Upper lobe of right lung (tissue), 1 donor: ENCODE results near the gene PLXND1. TPM values are rescaled to one million over a fixed set of nuclear protein-coding genes. Genes with fewer than 3 reads are reported as not detected.
A peak's percentile ranks its signal among the peaks of the same experiment; 100 is the strongest.
"Not testable (repeated sequence)": the region's sequence is repeated elsewhere in the genome, so short reads cannot be mapped to it uniquely, and the experiment has no call there.

ENCODE experiments used
- ATAC-seq: fragments of 200-7000 bp; cut with Tn5 transposase; one replicate; pipeline ENCODE4 v1.9.1; 2020; ENCODE audit warnings: mild to moderate bottlenecking, moderate library complexity
- DNase-seq: peaks from one replicate; pipeline ENCODE4 v3.0.0-alpha.2; 2020
- H3K27ac ChIP-seq: fragments of 200-600 bp; one replicate; pipeline ENCODE4 v1.8.0; 2022
- H3K27me3 ChIP-seq: fragments of 200-600 bp; one replicate; pipeline ENCODE4 v1.8.0; 2022; ENCODE audit warnings: mild to moderate bottlenecking
- H3K36me3 ChIP-seq: fragments of 200-600 bp; one replicate; pipeline ENCODE4 v1.8.0; 2022
- H3K4me1 ChIP-seq: fragments of 200-600 bp; one replicate; pipeline ENCODE4 v1.8.0; 2022
- H3K4me3 ChIP-seq: fragments of 200-600 bp; one replicate; pipeline ENCODE4 v1.8.0; 2022; ENCODE audit warnings: mild to moderate bottlenecking
- H3K9me3 ChIP-seq: fragments of 200-600 bp; one replicate; pipeline ENCODE4 v1.8.0; 2022
- intact Hi-C: fragments of 100-400 bp; cut with DNase I; formaldehyde crosslinking; loops from one replicate; pipeline ENCODE4 v1.11.0; 2022
- total RNA-seq: library from RNA; stranded (reverse); fragmentation: NEBNext Ultra II Directional; extraction: Animal tissue kit (Norgen Biotek cat#: 25700); gene quantifications from one replicate; pipeline ENCODE4 v1.2.1, GENCODE V29; 2021
- TF ChIP-seq, protein P1 (sequence below): fragments of 200-600 bp; IDR thresholded peaks from one replicate; pipeline ENCODE4 v1.8.0; 2022; ENCODE audit warnings: antibody characterized with exemption
- donor health status: DM: no; HTN: yes; CAD: no; lungs with severe emphysema.

Gene PLXND1
- total RNA-seq, 1 donor from 2014 or later, result 284 TPM

DNA sequence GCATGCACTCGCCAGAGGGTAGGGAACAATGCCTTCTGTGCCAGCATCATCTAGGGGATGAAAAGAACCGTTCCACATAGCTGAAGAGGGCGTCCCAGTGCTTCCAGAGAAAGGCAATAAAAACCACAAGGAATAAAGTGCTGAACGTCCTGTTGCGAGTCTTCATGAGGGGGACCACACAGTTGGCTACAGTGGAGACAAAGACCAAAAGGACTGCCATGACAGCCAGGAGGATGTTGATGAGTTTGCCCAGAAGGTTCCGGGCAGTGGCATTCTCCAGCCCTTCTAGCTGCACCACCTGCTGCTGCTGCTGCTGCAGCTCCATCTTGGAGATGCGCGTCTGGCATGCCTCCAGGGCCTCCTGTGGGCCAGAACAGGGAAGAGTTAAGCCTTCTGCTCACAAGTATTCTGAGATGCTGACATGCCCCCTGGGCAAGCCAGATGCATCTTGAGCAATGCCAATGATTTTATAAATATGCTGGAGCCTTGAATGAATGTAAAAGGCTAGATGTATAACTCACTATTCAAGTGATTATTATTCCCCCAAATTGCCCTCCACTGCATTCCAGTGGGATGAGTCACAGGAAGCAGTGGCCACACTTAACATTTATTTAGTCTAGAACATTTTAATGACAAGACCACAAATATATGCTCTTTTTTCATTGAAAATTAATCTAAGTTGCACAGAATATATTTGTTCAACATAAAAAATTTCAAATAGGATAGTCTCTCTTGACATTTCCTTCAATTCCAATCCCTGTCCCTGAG is 45.1 kb upstream of the PLXND1 start:
- TF ChIP-seq, protein P1, sequence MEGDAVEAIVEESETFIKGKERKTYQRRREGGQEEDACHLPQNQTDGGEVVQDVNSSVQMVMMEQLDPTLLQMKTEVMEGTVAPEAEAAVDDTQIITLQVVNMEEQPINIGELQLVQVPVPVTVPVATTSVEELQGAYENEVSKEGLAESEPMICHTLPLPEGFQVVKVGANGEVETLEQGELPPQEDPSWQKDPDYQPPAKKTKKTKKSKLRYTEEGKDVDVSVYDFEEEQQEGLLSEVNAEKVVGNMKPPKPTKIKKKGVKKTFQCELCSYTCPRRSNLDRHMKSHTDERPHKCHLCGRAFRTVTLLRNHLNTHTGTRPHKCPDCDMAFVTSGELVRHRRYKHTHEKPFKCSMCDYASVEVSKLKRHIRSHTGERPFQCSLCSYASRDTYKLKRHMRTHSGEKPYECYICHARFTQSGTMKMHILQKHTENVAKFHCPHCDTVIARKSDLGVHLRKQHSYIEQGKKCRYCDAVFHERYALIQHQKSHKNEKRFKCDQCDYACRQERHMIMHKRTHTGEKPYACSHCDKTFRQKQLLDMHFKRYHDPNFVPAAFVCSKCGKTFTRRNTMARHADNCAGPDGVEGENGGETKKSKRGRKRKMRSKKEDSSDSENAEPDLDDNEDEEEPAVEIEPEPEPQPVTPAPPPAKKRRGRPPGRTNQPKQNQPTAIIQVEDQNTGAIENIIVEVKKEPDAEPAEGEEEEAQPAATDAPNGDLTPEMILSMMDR, result no peak
- no peaks in the 10 kb centered on the region for H3K27me3 ChIP-seq
- ATAC-seq (no peak), DNase-seq (no peak)
- H3K4me1 ChIP-seq, result peaks cover 25% of the 10 kb centered on the region
- H3K9me3 ChIP-seq, result no peaks in the 10 kb centered on the region
- no peak overlapping the region for H3K4me3 ChIP-seq
- intact Hi-C loops, result loop anchor here (10.0 kb wide), 1 partner anchor 173 kb away; no protein-coding TSS in a partner anchor
- peaks cover 19% of the 10 kb centered on the region for H3K36me3 ChIP-seq
- no peak overlapping the region for H3K27ac ChIP-seq

DNA sequence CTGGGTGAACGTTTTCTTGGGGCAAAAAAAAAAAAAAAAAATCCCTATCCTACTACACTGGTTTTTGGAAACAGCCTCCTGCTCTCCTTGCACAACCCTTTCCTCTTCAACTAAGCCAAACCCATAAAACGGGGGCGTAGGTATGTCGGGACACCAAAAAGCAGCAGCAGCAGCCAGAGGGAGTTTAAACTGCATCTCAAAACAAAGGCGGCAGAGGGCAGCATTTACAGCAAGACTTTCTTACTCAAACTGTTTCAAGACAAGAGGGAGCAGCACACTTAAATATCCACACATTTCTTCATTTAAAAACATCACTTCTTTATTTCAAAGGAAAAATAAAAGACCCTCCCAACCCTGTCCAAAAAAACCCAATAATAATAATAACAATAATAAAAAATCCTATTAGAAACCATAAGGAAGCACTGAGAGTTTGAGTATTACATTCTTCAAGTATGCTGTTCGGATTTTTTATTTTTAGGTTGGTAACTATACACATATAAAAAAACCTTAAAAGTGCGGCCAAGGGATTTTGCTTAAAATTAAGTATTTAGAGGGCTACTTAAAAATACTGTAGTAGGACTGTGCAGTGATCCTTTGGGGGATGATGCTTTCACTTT is 43.9 kb upstream of the PLXND1 start:
- peaks cover 19% of the 10 kb centered on the region for H3K36me3 ChIP-seq
- TF ChIP-seq, protein P1, result peak; percentile 70
- H3K9me3 ChIP-seq, result no peaks in the 10 kb centered on the region
- no peak overlapping the region for H3K27ac ChIP-seq
- H3K4me3 ChIP-seq, result no peak overlapping the region
- H3K27me3 ChIP-seq, result no peaks in the 10 kb centered on the region
- peaks cover 28% of the 10 kb centered on the region for H3K4me1 ChIP-seq
- DNase-seq, result no peak
- ATAC-seq, result peak; percentile 91
- intact Hi-C loops, result loop anchor here (10.0 kb wide), 1 partner anchor 174 kb away; no protein-coding TSS in a partner anchor

DNA sequence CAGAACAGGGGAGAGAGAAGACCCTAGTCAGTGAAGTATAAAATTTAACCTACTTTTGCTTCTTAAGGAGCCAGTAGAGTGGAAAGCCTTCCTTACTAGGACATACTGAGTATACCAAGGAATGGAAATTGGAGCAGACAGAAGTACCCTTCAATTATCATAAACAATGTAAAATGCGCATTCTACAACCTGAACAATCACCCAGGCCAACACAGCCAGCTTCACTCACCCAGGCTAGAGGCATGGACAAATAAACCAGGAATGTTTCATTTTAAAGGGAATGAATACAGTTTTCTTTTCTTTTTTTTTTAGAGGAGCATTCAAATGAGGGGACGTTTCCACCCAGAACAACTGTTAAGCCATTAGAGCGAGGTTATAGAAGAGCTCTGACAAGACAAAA is 41.9 kb upstream of the PLXND1 start:
- Histone ChIP-seq H3K4me3 (no peak overlapping the region), H3K27me3 (no peaks in the 10 kb centered on the region), H3K27ac (no peak overlapping the region), H3K4me1 (peaks cover 29% of the 10 kb centered on the region), H3K36me3 (peaks cover 10% of the 10 kb centered on the region), H3K9me3 (no peaks in the 10 kb centered on the region)
- intact Hi-C loops, result no loop called here
- no peak for ATAC-seq
- TF ChIP-seq, protein P1, result no peak
- no peak for DNase-seq

DNA sequence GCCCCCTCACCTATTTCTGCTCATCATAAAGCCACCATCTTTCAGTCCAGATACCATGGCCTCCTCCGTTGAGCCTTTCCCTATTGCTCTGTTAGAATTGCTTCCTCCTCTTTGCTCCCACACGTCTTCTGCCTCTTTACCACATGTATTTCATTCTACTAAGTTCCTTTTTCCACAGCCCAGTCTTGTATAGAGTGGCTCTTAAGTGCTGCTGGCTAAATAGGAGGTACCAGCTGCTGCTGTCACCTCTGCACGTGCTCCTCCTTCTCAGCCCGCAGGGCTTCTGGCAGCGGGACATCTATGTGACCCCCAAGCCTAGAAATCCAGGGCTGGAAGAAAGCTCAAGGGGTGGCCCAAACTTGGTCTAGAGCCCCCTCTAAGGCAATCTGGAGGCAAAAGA is 38.8 kb upstream of the PLXND1 start:
- intact Hi-C loops, result no loop called here
- ATAC-seq, result peak; percentile 84
- no peak overlapping the region for H3K4me3 ChIP-seq

DNA sequence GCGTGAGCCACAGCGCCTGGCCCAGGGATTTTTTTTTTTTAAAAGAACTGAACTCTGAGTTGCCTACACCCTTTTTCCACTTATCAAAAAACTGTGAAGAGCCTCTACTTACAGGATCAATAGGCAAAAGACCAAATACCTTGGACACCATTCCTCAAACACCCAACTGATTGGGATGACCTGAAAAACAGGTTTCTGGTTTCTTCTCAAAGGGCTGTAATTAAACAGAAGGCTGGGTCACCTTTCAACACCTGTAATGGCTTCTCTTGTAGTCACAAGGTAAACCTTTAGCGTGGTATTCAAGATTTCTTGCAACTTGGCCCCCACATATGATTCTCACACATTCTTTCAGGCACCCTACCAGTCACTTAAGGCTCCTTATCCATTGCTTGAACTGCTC is 38.4 kb upstream of the PLXND1 start:
- Histone ChIP-seq H3K4me3 (no peak overlapping the region), H3K36me3 (no peaks in the 10 kb centered on the region), H3K4me1 (peaks cover 12% of the 10 kb centered on the region), H3K27ac (no peak overlapping the region), H3K9me3 (no peaks in the 10 kb centered on the region), H3K27me3 (no peaks in the 10 kb centered on the region)
- TF ChIP-seq, protein P1, result no peak
- no peak for ATAC-seq
- intact Hi-C loops, result no loop called here
- DNase-seq, result no peak

More for the DNA sequence above, 38.8 kb upstream of the PLXND1 start:
- TF ChIP-seq, protein P1, result no peak
- Histone ChIP-seq H3K27ac (no peak overlapping the region), H3K9me3 (no peaks in the 10 kb centered on the region), H3K36me3 (no peaks in the 10 kb centered on the region), H3K4me1 (peaks cover 16% of the 10 kb centered on the region), H3K27me3 (no peaks in the 10 kb centered on the region)
- no peak for DNase-seq

DNA sequence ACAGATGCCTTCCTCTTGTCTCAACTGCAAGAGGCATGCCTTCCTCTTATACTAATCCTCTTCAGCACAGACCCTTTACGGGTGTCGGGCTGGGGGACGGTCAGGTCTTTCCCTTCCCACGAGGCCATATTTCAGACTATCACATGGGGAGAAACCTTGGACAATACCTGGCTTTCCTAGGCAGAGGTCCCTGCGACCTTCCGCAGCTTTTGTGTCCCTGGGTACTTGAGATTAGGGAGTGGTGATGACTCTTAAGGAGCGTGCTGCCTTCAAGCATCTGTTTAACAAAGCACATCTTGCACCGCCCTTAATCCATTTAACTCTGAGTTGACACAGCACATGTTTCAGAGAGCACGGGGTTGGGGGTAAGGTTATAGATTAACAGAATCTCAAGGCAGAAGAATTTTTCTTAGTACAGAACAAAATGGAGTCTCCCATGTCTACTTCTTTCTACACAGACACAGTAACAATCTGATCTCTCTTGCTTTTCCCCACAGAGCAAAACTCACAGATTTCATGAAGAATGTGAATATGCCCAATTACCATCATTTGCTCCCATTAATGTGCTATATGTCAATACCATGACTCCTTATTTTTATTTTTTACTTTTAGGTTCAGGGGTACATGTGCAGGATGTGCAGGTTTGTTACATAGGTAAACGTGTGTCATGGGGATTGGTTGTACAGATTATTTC is 35.2 kb upstream of the PLXND1 start:
- H3K9me3 ChIP-seq, H3K4me1 ChIP-seq, H3K4me3 ChIP-seq, H3K36me3 ChIP-seq, H3K27ac ChIP-seq, DNase-seq, ATAC-seq, H3K27me3 ChIP-seq, intact Hi-C loops: not testable (repeated sequence)

DNA sequence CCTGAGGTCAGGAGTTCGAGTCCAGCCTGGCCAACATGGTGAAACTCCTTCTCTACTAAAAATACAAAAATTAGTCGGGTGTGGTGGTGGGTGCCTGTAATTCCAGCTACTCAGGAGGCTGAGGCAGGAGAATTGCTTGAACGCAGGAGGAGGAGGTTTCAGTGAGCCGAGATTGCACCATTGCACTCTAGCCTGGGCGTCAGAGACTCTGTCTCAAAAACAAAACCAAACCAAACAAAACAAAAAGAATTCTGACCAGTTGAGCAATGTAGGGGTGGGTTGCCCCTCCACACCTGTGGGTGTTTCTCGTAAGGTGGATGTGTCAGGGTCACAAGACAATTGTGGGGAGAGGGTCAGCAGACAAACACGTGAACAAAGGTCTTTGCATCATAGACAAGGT is 34.5 kb upstream of the PLXND1 start:
- ATAC-seq, result peak; percentile 47
- H3K27ac ChIP-seq, intact Hi-C loops, H3K27me3 ChIP-seq, H3K36me3 ChIP-seq, H3K9me3 ChIP-seq, H3K4me3 ChIP-seq, DNase-seq, H3K4me1 ChIP-seq: not testable (repeated sequence)
